HEK293 (cell line): ENCODE measurements around the gene FRMD5.

ENCODE experiments used
- CTCF ChIA-PET: fragments of 350-600 bp; formaldehyde crosslinking; extraction: SDS; loops from one replicate; lab custom pipeline; 2021; ENCODE audit warnings: antibody characterized with exemption; lab: Yijun Ruan, JAX
- POLR2A ChIA-PET: fragments of 300-600 bp; formaldehyde crosslinking; extraction: SDS; loops from one replicate; lab custom pipeline; 2020; ENCODE audit warnings: antibody characterized with exemption, inconsistent platforms; lab: Yijun Ruan, JAX
- H3K27ac ChIP-seq: fragments of 200-500 bp; sonication (Bioruptor generic); 2 replicates; pipeline ENCODE4 v1.5.1; 2014; ENCODE audit warnings: low read depth, low read length, control low read depth, inconsistent platforms; ENCODE audit errors: extremely low read depth
- H3K36me3 ChIP-seq, 2 experiments: fragments of 200-500 bp in 1 of 2; sonication (Bioruptor generic) in 1 of 2; 1 replicate in 1 of 2; 2 replicates in 1 of 2; pipeline ENCODE4 v1.5.1; 2014 to 2017; ENCODE audit warnings: inconsistent platforms in 2 of 2, low read length in 2 of 2; ENCODE audit not compliant: control insufficient read depth in 2 of 2, insufficient read depth in 1 of 2
- H3K4me1 ChIP-seq: fragments of 200-500 bp; sonication (Bioruptor generic); 2 replicates; pipeline ENCODE4 v1.5.1; 2014; ENCODE audit warnings: mild to moderate bottlenecking, low read length, inconsistent platforms; ENCODE audit not compliant: control insufficient read depth, insufficient read depth
- H3K4me3 ChIP-seq: 2 replicates; pipeline ENCODE4 v1.5.1; 2011; ENCODE audit warnings: low read depth, mild to moderate bottlenecking, control low read depth, low read length, moderate library complexity
- H3K9me3 ChIP-seq: fragments of 200-500 bp; sonication (Bioruptor generic); 2 replicates; pipeline ENCODE4 v1.5.1; 2014; ENCODE audit warnings: low read depth, low read length, inconsistent platforms; ENCODE audit not compliant: control insufficient read depth, insufficient read depth
- BCL11A ChIP-seq: fragments of 450-650 bp; formaldehyde crosslinking; IDR thresholded peaks from 2 replicates; pipeline ENCODE4 v1.5.1; 2016; ENCODE audit warnings: low read depth, missing biosample characterization, missing genetic modification characterization
- GLIS2 ChIP-seq: fragments of 450-650 bp; formaldehyde crosslinking; IDR thresholded peaks from 2 replicates; pipeline ENCODE4 v1.5.1; 2016; ENCODE audit warnings: missing biosample characterization, missing genetic modification characterization
- HIC1 ChIP-seq: fragments of 450-650 bp; formaldehyde crosslinking; IDR thresholded peaks from 2 replicates; pipeline ENCODE4 v1.5.1; 2016; ENCODE audit warnings: missing biosample characterization, missing genetic modification characterization
- PRDM10 ChIP-seq: fragments of 450-650 bp; formaldehyde crosslinking; IDR thresholded peaks from 2 replicates; pipeline ENCODE4 v1.5.1; 2016; ENCODE audit warnings: missing biosample characterization, missing genetic modification characterization
- SETDB1 ChIP-seq: IDR thresholded peaks from one replicate; pipeline ENCODE4 v1.6.1; 2017; ENCODE audit warnings: mild to moderate bottlenecking, low read length, moderate library complexity, mixed read lengths; ENCODE audit not compliant: insufficient read length
- TCF7L2 ChIP-seq: IDR thresholded peaks from 2 replicates; pipeline ENCODE4 v1.6.1; 2011; ENCODE audit warnings: low read depth, mild to moderate bottlenecking, inconsistent platforms, low read length, moderate library complexity, borderline replicate concordance
- TRIM28 ChIP-seq: IDR thresholded peaks from 2 replicates; pipeline ENCODE4 v1.6.1; 2011; ENCODE audit warnings: low read length, control low read depth, borderline replicate concordance
- TSHZ1 ChIP-seq: fragments of 450-650 bp; formaldehyde crosslinking; IDR thresholded peaks from 2 replicates; pipeline ENCODE4 v1.5.1; 2016; ENCODE audit warnings: missing biosample characterization, missing genetic modification characterization, borderline replicate concordance
- ZBTB17 ChIP-seq: fragments of 450-650 bp; formaldehyde crosslinking; IDR thresholded peaks from 2 replicates; pipeline ENCODE4 v1.5.1; 2016; ENCODE audit warnings: missing biosample characterization, missing genetic modification characterization
- ZBTB48 ChIP-seq: fragments of 450-650 bp; formaldehyde crosslinking; IDR thresholded peaks from 2 replicates; pipeline ENCODE4 v1.5.1; 2016; ENCODE audit warnings: missing biosample characterization, missing genetic modification characterization
- ZNF16 ChIP-seq: fragments of 450-650 bp; formaldehyde crosslinking; IDR thresholded peaks from 2 replicates; pipeline ENCODE4 v1.5.1; 2016; ENCODE audit warnings: low read depth, missing biosample characterization, missing genetic modification characterization
- ZNF26 ChIP-seq: fragments of 450-650 bp; formaldehyde crosslinking; IDR thresholded peaks from 2 replicates; pipeline ENCODE4 v1.5.1; 2016; ENCODE audit warnings: missing biosample characterization, missing genetic modification characterization
- ZNF266 ChIP-seq: fragments of 450-650 bp; formaldehyde crosslinking; IDR thresholded peaks from 2 replicates; pipeline ENCODE4 v1.5.1; 2016; ENCODE audit warnings: missing biosample characterization, missing genetic modification characterization, low read depth
- ZNF350 ChIP-seq: fragments of 450-650 bp; formaldehyde crosslinking; IDR thresholded peaks from 2 replicates; pipeline ENCODE4 v1.5.0; 2017; ENCODE audit warnings: missing biosample characterization, mild to moderate bottlenecking, missing genetic modification characterization
- ZNF423 ChIP-seq: fragments of 450-650 bp; formaldehyde crosslinking; IDR thresholded peaks from 2 replicates; pipeline ENCODE4 v1.5.1; 2016; ENCODE audit warnings: missing biosample characterization, missing genetic modification characterization
- ZNF426 ChIP-seq: fragments of 450-650 bp; formaldehyde crosslinking; IDR thresholded peaks from 2 replicates; pipeline ENCODE4 v1.5.1; 2017; ENCODE audit warnings: missing biosample characterization, missing genetic modification characterization, mild to moderate bottlenecking, inconsistent platforms, moderate library complexity
- ZNF521 ChIP-seq: fragments of 450-650 bp; formaldehyde crosslinking; IDR thresholded peaks from 2 replicates; pipeline ENCODE4 v1.5.1; 2017; ENCODE audit warnings: missing biosample characterization, mild to moderate bottlenecking, missing genetic modification characterization
- ZNF580 ChIP-seq: fragments of 450-650 bp; formaldehyde crosslinking; IDR thresholded peaks from 2 replicates; pipeline ENCODE4 v1.5.1; 2016; ENCODE audit warnings: missing biosample characterization, missing genetic modification characterization
- ZNF658 ChIP-seq: fragments of 450-650 bp; formaldehyde crosslinking; IDR thresholded peaks from 2 replicates; pipeline ENCODE4; 2016; ENCODE audit warnings: missing biosample characterization, missing genetic modification characterization
- ZNF660 ChIP-seq: fragments of 450-650 bp; IDR thresholded peaks from 2 replicates; pipeline ENCODE4 v1.5.1; 2018; ENCODE audit warnings: missing biosample characterization, mild to moderate bottlenecking, missing genetic modification characterization
- ZSCAN16 ChIP-seq: fragments of 450-650 bp; formaldehyde crosslinking; IDR thresholded peaks from 2 replicates; pipeline ENCODE4 v1.5.1; 2016; ENCODE audit warnings: missing biosample characterization, missing genetic modification characterization

Gene FRMD5

GRCh38 chr15:43877371-43877770 is 317.7 kb downstream of the FRMD5 start:
- ChIA-PET CTCF (no interaction called here), POLR2A (no interaction called here)
- H3K27ac ChIP-seq, result no peak overlapping the region
- no peak overlapping the region for H3K4me3 ChIP-seq
- H3K4me1 ChIP-seq, result no peaks in the 10 kb centered on the region
- no peaks in the 10 kb centered on the region for H3K9me3 ChIP-seq
- no peak for TF ChIP-seq ZNF660 (tag by site-specific recombination)
- no peak for TF ChIP-seq PRDM10 (tag by site-specific recombination)
- no peak for TF ChIP-seq ZNF658 (tag by site-specific recombination)
- peaks cover 0 to 66% of the 10 kb centered on the region in 2 experiments for H3K36me3 ChIP-seq

GRCh38 chr15:43876872-43877271 is 318.2 kb downstream of the FRMD5 start:
- no peak overlapping the region for H3K4me3 ChIP-seq
- H3K36me3 ChIP-seq, result peaks cover 0 to 68% of the 10 kb centered on the region in 2 experiments
- no peaks in the 10 kb centered on the region for H3K9me3 ChIP-seq
- CTCF ChIA-PET, result no interaction called here
- no peak overlapping the region for H3K27ac ChIP-seq
- H3K4me1 ChIP-seq, result no peaks in the 10 kb centered on the region
- TF ChIP-seq GLIS2 (tag by site-specific recombination), result no peak
- TF ChIP-seq, all 188 proteins: peak for 0
- POLR2A ChIA-PET, result no interaction called here

- Histone ChIP-seq H3K27ac (no peak overlapping the region), H3K9me3 (no peaks in the 10 kb centered on the region), H3K36me3 (peaks cover 0 to 59% of the 10 kb centered on the region in 2 experiments), H3K4me1 (no peaks in the 10 kb centered on the region), H3K4me3 (no peak overlapping the region)
- POLR2A ChIA-PET, result no interaction called here
- TF ChIP-seq ZSCAN16 (no peak), ZNF16 (no peak), ZNF521 (tag by site-specific recombination) (no peak), TRIM28 (no peak), ZNF26 (tag by site-specific recombination) (no peak), HIC1 (no peak), ZNF266 (tag by site-specific recombination) (no peak), ZBTB17 (tag by site-specific recombination) (no peak), ZNF423 (no peak), TCF7L2 (no peak), ZNF580 (tag by site-specific recombination) (no peak), ZNF426 (tag by site-specific recombination) (no peak), SETDB1 (no peak), ZNF350 (no peak), BCL11A (tag by site-specific recombination) (no peak), TSHZ1 (tag by site-specific recombination) (no peak), ZBTB48 (no peak)
- TF ChIP-seq, all 188 proteins: peak for 0
- CTCF ChIA-PET, result interaction anchor here (0.6 to 1.1 kb wide), 2 partner anchors 16 to 296 kb away, joined by 3 to 8 read pairs; no protein-coding TSS in a partner anchor
Measured at GRCh38 chr15:43873651-43874050, 321.4 kb downstream of the FRMD5 start.
